ENCODE data around the gene SLC6A16.
"Not testable (repeated sequence)": the region's sequence is repeated elsewhere in the genome, so short reads cannot be mapped to it uniquely, and the experiment has no call there.

SLC6A16 gene

GRCh38 chr19:49328741-49329140 lies 3.8 kb upstream of the SLC6A16 start:
- no peak for FAIRE-seq

- no peak for FAIRE-seq
Observed at GRCh38 chr19:49327878-49328544, 3.0 kb upstream of the SLC6A16 start.

- no peak for FAIRE-seq
Observed at GRCh38 chr19:49326165-49326704, 1.2 kb upstream of the SLC6A16 start.

- not testable (repeated sequence) for FAIRE-seq
Observed at GRCh38 chr19:49325756-49326155, 765 bp upstream of the SLC6A16 start.

- FAIRE-seq, result no peak
Observed at GRCh38 chr19:49318296-49318695, 6.7 kb downstream of the SLC6A16 start.

GRCh38 chr19:49316284-49316683 lies 8.7 kb downstream of the SLC6A16 start:
- no peak for FAIRE-seq

GRCh38 chr19:49315111-49315510 lies 9.9 kb downstream of the SLC6A16 start:
- no peak for FAIRE-seq

GRCh38 chr19:49309087-49309486 lies 15.9 kb downstream of the SLC6A16 start:
- no peak for FAIRE-seq

- FAIRE-seq, result not testable (repeated sequence)
Observed at GRCh38 chr19:49306734-49307133, 18.3 kb downstream of the SLC6A16 start.

- FAIRE-seq, result no peak
Observed at GRCh38 chr19:49301866-49302252, 23.1 kb downstream of the SLC6A16 start.

GRCh38 chr19:49301165-49301865 lies 23.7 kb downstream of the SLC6A16 start:
- FAIRE-seq, result no peak

GRCh38 chr19:49298653-49299052 lies 26.3 kb downstream of the SLC6A16 start:
- not testable (repeated sequence) for FAIRE-seq

- no peak for FAIRE-seq
Observed at GRCh38 chr19:49297403-49297802, 27.6 kb downstream of the SLC6A16 start.

GRCh38 chr19:49295208-49295880 lies 29.6 kb downstream of the SLC6A16 start:
- FAIRE-seq, result no peak

- FAIRE-seq, result no peak
Observed at GRCh38 chr19:49294401-49294800, 30.6 kb downstream of the SLC6A16 start.

- FAIRE-seq, result no peak
Observed at GRCh38 chr19:49290517-49290916, 34.5 kb downstream of the SLC6A16 start.

GRCh38 chr19:49289286-49289685 lies 35.7 kb downstream of the SLC6A16 start:
- FAIRE-seq, result not testable (repeated sequence)

GRCh38 chr19:49288205-49288604 lies 36.8 kb downstream of the SLC6A16 start:
- FAIRE-seq, result not testable (repeated sequence)

- no peak for FAIRE-seq
Observed at GRCh38 chr19:49287141-49287770, 37.7 kb downstream of the SLC6A16 start.

- no peak for FAIRE-seq
Observed at GRCh38 chr19:49282184-49282583, 42.8 kb downstream of the SLC6A16 start.

GRCh38 chr19:49272204-49272603 lies 52.8 kb downstream of the SLC6A16 start:
- no peak for FAIRE-seq

GRCh38 chr19:49271080-49271753 lies 53.8 kb downstream of the SLC6A16 start:
- FAIRE-seq, result no peak
